GM12878 (cell line): ENCODE results near the gene CMTR2. TPM values are rescaled to one million over a fixed set of nuclear protein-coding genes. Genes with fewer than 3 reads are reported as not detected.

Source experiments
- CREM ChIP-seq: IDR thresholded peaks from 2 replicates; pipeline ENCODE4 v1.6.1; 2014; ENCODE audit warnings: antibody characterized with exemption, low read depth
- ETV6 ChIP-seq, 2 experiments: fragments of 450-650 bp in 1 of 2; IDR thresholded peaks in 1 of 2; conservative IDR thresholded peaks in 1 of 2; 2 replicates each; pipeline ENCODE4 v1.6.1; 2014; ENCODE audit warnings: antibody characterized with exemption in 1 of 2, borderline replicate concordance in 1 of 2, low read depth in 1 of 2, mild to moderate bottlenecking in 1 of 2, moderate library complexity in 1 of 2
- MTA3 ChIP-seq: IDR thresholded peaks from 2 replicates; pipeline ENCODE4 v1.6.1; 2012; ENCODE audit warnings: low read length, inconsistent platforms, borderline replicate concordance
- POLR2AphosphoS2 ChIP-seq: IDR thresholded peaks from 2 replicates; pipeline ENCODE4 v1.6.1; 2011; ENCODE audit warnings: low read depth, mild to moderate bottlenecking, low read length, improper control_type of control experiment, moderate library complexity
- SMC3 ChIP-seq: IDR thresholded peaks from 2 replicates; pipeline ENCODE4 v1.6.1; 2011; ENCODE audit warnings: low read length, improper control_type of control experiment, borderline replicate concordance
- TAF1 ChIP-seq: IDR thresholded peaks from 2 replicates; pipeline ENCODE4 v1.6.1; 2011; ENCODE audit warnings: mild to moderate bottlenecking, low read depth, low read length, borderline replicate concordance
- YY1 ChIP-seq: IDR thresholded peaks from 2 replicates; pipeline ENCODE4 v1.6.1; 2011; ENCODE audit warnings: low read depth, mild to moderate bottlenecking, low read length
- ZNF592 ChIP-seq: fragments of 450-650 bp; IDR thresholded peaks from 2 replicates; pipeline ENCODE4 v1.6.1; 2017; ENCODE audit warnings: mild to moderate bottlenecking, moderate library complexity
- polyA plus RNA-seq, 11 experiments: library from polyadenylated mRNA; depleted of rRNA in 4 of 11; unstranded in 6 of 11; stranded (reverse) in 5 of 11; fragments of >200 nt; fragmentation: Nextera tagmentation in 4 of 11; fragmentation: Illumina TruSeq in 1 of 11; extraction: Ambion mirVana in 4 of 11; extraction: Trizol in 1 of 11; gene quantifications; 1 replicate in 1 of 11; 2 replicates in 10 of 11; pipeline versions ENCODE4 v1.2.1 to v1.2.3, GENCODE V29; 2011 to 2016; ENCODE audit warnings: inconsistent platforms in 2 of 11, missing spikeins in 2 of 11, low read depth in 1 of 11
- total RNA-seq, 4 experiments: library from RNA; depleted of rRNA in 3 of 4; stranded (reverse); fragments of >200 nt in 3 of 4; fragmentation: Illumina TruSeq in 1 of 4; extraction: Trizol in 1 of 4; gene quantifications; 2 replicates each; pipeline versions ENCODE4 v1.2.1 to v1.2.3, GENCODE V29; 2013 to 2021
- TF ChIP-seq, protein P1 (sequence below): IDR thresholded peaks from 2 replicates; pipeline ENCODE4 v1.6.1; 2012; ENCODE audit warnings: low read depth, low read length, improper control_type of control experiment
- TF ChIP-seq, protein P2 (sequence below): fragments of 450-650 bp; IDR thresholded peaks from 2 replicates; pipeline ENCODE4 v1.6.1; 2017; ENCODE audit warnings: antibody characterized with exemption, mild to moderate bottlenecking, moderate library complexity

Gene CMTR2
- total and polyA plus RNA-seq, 10 of the 15 experiments (the other 5 are each of a cell fraction or from before 2014, with no cell fraction given): 6.5 to 37.0 (median 20.9) TPM

DNA sequence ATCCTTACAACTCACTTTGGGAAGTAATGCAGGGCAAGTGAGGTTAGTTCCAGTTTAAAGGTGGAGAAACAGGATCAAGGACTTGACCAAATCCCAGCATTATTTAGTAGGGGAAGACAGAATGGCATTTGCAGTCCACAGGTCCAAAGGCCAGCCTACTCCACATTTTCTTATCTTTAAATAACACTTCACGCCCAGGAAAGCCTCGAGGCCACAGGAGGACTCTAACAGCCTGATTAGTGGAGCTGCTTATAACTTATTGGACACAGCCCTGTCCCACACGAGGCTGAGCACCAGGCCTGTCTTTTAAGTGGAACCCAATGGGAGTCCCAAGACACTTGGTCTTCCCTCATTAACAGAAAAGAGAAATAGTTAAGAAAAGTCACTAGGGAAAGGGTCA lies 46.6 kb downstream of the CMTR2 start (continued):
- TF ChIP-seq CREM (no peak), TAF1 (no peak), POLR2AphosphoS2 (no peak), SMC3 (no peak), YY1 (no peak), MTA3 (no peak), ETV6 (conservative IDR thresholded peaks at IDR 0.05 in 1 of 2, IDR thresholded peaks at IDR 0.05 in 1 of 2; ENCODE audit: borderline replicate concordance in 1 of 2, low read depth in 1 of 2) (no peak), ZNF592 (no peak)
- TF ChIP-seq, protein P1, sequence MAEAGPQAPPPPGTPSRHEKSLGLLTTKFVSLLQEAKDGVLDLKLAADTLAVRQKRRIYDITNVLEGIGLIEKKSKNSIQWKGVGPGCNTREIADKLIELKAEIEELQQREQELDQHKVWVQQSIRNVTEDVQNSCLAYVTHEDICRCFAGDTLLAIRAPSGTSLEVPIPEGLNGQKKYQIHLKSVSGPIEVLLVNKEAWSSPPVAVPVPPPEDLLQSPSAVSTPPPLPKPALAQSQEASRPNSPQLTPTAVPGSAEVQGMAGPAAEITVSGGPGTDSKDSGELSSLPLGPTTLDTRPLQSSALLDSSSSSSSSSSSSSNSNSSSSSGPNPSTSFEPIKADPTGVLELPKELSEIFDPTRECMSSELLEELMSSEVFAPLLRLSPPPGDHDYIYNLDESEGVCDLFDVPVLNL: no peak
- TF ChIP-seq, protein P2, sequence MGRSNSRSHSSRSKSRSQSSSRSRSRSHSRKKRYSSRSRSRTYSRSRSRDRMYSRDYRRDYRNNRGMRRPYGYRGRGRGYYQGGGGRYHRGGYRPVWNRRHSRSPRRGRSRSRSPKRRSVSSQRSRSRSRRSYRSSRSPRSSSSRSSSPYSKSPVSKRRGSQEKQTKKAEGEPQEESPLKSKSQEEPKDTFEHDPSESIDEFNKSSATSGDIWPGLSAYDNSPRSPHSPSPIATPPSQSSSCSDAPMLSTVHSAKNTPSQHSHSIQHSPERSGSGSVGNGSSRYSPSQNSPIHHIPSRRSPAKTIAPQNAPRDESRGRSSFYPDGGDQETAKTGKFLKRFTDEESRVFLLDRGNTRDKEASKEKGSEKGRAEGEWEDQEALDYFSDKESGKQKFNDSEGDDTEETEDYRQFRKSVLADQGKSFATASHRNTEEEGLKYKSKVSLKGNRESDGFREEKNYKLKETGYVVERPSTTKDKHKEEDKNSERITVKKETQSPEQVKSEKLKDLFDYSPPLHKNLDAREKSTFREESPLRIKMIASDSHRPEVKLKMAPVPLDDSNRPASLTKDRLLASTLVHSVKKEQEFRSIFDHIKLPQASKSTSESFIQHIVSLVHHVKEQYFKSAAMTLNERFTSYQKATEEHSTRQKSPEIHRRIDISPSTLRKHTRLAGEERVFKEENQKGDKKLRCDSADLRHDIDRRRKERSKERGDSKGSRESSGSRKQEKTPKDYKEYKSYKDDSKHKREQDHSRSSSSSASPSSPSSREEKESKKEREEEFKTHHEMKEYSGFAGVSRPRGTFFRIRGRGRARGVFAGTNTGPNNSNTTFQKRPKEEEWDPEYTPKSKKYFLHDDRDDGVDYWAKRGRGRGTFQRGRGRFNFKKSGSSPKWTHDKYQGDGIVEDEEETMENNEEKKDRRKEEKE: no peak
